AG20443 (cell line): ENCODE measurements around the gene CLIP1.

ENCODE experiments used
- DNase-seq: peaks from one replicate; pipeline ENCODE4 v3.0.0; 2012; ENCODE audit warnings: low spot score, mixed read lengths

CLIP1 gene

DNA sequence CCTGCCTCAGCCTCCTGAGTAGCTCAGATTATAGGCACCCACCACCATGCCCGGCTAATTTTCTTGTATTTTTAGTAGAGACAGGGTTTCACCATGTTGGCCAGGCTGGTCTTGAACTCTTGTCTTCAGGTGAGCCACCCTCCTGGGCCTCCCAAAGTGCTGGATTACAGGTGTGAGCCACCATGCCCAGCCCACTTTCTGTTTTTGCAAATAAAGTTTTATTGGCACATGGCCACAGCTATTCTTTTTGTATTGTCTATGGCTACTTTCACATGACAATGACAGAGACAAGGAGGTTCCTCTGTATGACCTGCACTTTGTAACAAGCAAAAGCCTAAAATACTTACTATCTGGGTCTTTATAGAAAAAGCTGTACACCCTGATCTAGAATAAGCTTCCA is 176.9 kb downstream of the CLIP1 start:
- DNase-seq, result no peak

DNA sequence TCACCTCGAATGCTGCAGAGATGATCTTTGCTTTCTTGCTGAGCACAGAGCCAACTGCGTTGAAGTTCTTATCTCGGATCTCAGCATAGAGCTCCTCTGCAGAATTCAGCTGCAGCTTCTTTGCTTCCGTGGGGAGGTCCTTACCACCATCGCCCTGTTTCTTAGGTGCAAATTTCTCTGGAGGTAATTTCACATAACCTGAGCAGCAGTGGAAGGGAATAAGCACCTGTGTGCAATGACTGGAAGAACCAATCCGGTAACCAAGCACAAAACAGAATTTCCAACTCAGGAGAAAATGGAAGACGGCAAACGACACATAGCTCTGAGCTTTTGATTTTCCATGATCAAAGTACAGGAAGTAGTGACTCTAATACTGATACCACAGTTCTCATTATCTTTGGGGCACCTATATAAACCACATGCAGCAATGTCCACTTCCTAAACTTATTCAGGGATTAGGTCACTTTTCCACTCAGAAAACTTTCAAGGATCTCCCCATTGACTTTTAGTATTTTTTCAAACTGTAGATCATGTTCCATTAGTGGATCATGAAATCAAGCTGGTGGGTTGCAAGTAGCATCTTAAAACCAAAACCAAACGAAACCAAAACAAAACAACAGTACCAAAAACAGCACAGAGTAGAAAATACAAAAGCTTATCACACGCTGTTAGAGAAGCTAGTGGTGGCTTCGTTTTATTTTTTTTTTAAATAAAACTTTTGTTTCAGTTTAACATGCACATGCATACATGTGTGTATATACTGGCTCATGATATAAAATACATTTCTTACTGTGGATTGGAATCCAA is 177.7 kb downstream of the CLIP1 start:
- no peak for DNase-seq

DNA sequence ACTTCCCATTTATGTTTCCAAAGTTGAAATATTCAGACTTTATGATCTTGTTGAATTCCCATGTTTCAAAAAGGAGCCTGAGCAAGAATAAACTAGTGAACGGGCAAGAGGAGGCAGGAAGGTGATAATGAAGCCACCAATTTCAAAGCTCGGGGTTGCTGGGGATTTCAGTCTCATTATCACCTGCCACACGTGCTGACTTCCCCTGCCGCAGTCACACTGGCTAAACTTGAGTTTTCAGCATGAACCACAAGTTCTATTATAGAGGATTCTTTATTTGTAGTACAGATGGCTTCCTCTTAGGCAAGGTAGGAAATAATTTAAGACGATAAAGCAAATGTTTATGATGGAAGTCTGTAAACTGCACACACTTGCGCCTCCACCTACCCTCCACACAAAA is 178.5 kb downstream of the CLIP1 start:
- no peak for DNase-seq

DNA sequence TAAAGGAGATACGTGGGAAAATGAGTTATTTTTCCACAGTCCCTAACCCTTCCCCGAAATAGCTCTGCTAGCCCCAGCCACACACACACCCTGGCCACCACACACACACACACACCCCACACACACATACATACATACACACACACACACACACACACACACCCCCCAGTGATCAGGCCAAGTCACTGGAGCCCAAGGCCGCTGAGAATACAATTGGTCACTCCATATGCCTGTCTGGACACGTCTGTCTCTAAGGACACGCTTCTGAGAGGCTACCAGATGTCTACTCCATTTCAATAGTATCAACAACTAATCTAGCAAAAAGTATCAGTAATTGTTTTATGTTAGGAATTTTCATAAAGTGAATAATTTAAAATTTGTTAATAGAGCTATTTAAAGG is 183.6 kb downstream of the CLIP1 start:
- no peak for DNase-seq

DNA sequence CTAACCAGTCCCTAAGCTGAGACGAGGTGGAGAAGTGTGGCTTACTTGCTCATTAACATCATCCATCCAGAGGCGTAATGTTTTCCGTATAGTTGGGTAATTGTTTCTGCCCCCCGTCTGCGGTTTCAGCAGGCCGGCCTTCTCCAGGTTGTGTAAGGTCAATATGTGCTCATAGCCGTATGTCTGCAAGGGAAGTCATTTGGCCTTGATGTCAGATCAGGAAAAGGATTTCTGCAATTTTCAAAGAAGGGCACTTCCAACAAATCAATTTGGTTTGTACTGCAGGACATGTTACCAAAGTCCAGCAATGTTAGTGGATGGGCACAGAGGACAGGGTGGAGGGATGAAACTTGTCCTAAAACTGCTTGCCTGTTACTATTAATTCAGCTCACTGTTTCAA is 186.7 kb downstream of the CLIP1 start:
- no peak for DNase-seq

DNA sequence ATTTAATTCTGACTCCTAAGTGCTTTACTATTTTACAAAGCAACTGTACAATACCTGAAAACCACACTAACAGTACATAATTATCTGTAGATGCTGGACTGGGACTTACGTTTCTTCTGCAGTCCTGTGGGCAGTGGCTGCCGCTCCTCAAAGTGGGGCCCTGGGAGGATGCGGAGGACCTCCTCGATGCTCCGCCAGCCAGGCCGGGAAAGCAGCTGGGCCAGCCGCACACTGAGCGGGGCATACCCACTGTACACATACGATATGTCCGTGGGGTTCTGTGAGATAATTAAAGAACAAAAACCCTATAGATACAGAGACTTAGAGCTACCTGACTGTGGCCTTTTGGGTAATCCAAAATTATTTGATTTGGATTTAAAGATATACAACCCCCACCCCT is 189.8 kb downstream of the CLIP1 start:
- DNase-seq, result no peak

DNA sequence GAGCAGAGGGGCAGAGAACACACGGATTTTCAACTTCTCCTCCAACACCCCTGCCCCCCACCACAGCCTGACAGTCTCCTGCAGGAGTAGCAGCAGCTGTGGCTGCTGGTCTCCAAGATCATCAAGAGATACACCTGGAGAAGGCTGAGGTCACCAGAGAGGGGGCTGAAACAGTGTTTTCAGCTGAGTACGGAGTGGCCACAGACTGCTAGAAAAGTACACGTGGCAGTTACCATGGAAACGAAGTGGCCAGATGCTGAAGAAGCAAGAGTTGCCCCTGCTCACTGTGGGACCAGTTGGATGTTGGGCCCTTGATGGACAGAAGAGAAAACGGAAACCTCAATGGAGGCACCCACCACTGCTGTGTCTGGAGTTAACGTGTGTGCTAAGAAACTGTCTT is 191.7 kb downstream of the CLIP1 start:
- DNase-seq, result no peak

DNA sequence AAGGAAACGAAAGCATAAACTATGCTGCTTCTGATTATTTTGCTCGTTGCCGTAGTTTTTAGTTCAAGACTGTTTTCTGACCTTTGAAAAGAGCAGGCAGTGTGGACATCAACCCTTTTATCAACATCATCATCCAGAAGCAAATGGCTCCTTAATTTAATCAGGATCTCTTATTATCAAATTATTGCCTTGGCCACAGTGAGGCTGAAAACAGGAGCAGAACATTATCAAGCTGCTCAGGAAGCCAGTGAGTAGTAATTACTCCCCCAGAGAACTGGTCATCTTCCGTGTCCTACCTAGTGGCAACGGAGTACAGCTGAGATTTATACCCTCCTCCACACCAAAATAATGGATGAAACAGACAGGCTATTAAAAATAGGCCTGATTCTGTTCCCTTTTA is 194.4 kb downstream of the CLIP1 start:
- no peak for DNase-seq

DNA sequence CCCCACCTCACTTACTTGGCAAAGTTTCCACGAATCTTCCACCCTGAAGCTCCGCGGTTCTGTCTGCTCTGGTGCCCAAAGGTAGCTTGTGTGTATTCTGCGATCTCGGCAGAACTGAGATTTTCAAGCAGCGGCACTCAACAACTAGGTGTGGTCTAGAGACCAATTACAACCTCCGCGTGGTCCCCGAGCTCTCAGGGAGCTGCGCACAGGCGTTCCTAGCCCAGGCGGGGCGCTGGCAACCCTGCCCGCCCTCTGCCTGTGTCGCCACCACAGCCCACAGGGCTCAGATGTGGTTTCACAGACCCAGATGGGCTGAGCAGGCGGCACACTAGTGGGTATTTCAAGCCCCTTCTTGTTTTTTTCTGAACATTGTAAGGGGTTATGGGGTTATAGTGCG is 195.1 kb downstream of the CLIP1 start:
- DNase-seq, result no peak

DNA sequence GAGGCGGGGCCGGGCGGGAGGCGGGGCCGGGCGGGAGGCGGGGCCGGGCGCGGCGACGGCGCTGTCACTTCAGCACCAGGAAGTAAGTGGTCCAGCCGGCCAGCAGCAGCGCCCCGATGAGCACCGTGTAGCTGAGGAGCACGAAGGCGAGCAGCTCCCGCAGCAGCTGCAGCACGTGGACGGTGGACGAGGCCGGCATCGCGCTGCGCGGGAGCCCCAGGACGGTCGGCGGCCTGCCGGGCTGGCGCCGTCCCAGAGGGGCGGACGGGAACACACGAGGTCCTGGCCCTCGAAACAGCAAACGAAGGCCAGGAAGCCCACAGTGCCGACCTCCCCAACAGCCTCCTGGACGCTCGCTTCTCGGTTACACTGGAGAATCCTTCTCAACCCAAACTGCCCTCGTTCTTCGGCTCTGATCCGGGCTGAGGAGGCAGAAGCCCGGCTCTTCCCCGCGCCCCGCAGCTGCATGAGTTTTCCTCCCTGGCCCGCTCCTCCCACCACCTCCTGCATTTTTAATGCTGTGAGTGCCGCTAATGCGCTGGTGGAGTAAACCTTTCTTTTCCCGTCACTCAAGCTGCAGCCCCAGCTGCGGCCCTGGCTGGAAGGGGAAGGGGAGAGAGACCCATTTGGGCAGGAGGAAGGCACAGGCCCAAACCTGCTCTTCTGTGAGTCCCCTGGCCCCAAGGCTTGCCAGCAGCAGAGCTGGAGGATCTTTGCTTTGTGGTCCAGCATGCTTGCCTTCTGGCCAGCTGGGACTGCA is 195.9 kb downstream of the CLIP1 start:
- DNase-seq, result no peak

DNA sequence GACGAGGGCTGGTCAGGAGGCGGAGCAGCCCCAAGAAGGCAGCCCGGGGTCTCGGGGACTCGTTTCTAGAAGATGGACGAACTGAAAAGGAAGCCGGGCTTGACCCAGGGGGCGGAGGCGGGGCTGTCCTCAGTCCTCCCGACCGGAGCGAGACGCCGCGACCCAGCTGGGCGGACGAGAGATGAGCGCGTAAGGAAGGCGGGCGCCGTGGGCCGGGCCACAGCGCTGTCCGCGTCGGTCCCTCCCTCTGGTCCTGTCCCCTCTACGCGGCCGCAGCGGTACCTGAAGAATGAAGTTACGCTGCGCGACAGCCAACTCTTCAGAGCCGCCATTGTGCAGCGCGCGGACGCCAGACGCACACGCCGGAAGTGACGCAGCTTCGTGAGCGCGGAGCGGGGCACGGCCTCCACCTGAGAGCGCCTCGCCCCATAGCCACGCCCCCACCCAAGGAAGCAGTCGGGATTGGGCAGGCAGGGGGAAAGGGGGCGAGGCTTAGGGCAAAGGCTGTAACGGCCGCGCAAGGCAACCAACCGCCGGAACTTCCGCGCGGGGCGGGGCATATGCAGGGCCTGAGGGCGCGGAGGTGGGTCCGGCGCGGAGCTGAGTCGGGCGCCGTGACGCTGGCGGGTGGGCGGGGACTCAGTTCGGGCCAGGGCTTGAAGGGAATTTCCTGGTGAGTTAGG is 196.6 kb downstream of the CLIP1 start, which contains the start of gene DIABLO:
Gene DIABLO, minus strand, starts transcription at position 370 of the 683 bp plus-strand sequence. Its CDS starts 38 bp downstream, at position 332.
- peak; percentile 99 for DNase-seq
